SIG-M5 treated with dmso at 0.1 percent for 504 hours (cell line): Measurements from ENCODE around the gene HDC.

Experiments
- DNase-seq: peaks from one replicate; lab custom pipeline; 2025; ENCODE audit not compliant: unreplicated experiment; lab: John Stamatoyannopoulos, UW

Gene HDC

GRCh38 chr15:50256188-50257041 lies 9.1 kb downstream of the HDC start:
- DNase-seq = peak; percentile 53

- DNase-seq = no peak
Measured at GRCh38 chr15:50252556-50252955, 13.0 kb downstream of the HDC start.

- no peak for DNase-seq
Measured at GRCh38 chr15:50251638-50252182, 13.8 kb downstream of the HDC start.

GRCh38 chr15:50250760-50251394 lies 14.6 kb downstream of the HDC start:
- DNase-seq = no peak

- no peak for DNase-seq
Measured at GRCh38 chr15:50249704-50250103, 15.8 kb downstream of the HDC start.

GRCh38 chr15:50248994-50249582 lies 16.4 kb downstream of the HDC start:
- DNase-seq = no peak

GRCh38 chr15:50247819-50248655 lies 17.5 kb downstream of the HDC start:
- peak; percentile 67 for DNase-seq

- DNase-seq = no peak
Measured at GRCh38 chr15:50246631-50247030, 18.9 kb downstream of the HDC start.

GRCh38 chr15:50244959-50245624 lies 20.4 kb downstream of the HDC start:
- DNase-seq = no peak

- no peak for DNase-seq
Measured at GRCh38 chr15:50244153-50244552, 21.4 kb downstream of the HDC start.

- DNase-seq = no peak
Measured at GRCh38 chr15:50241684-50242450, 23.7 kb downstream of the HDC start.

- no peak for DNase-seq
Measured at GRCh38 chr15:50238255-50238654, 27.3 kb downstream of the HDC start.

- DNase-seq = no peak
Measured at GRCh38 chr15:50236433-50236832, 29.1 kb downstream of the HDC start.

- DNase-seq = no peak
Measured at GRCh38 chr15:50235794-50236193, 29.7 kb downstream of the HDC start.

GRCh38 chr15:50234764-50235163 lies 30.8 kb downstream of the HDC start:
- DNase-seq = no peak

GRCh38 chr15:50233192-50233736 lies 32.3 kb downstream of the HDC start:
- DNase-seq = no peak

- no peak for DNase-seq
Measured at GRCh38 chr15:50232791-50233190, 32.7 kb downstream of the HDC start.

GRCh38 chr15:50231761-50232160 lies 33.8 kb downstream of the HDC start:
- DNase-seq = no peak

- DNase-seq = no peak
Measured at GRCh38 chr15:50229336-50229735, 36.2 kb downstream of the HDC start.
